GM23338 (cell line): ENCODE data around the gene SYT11.

Source experiments
- CTCF ChIP-seq, 2 experiments: fragments of 200-600 bp in 1 of 2; sonication (generic) in 1 of 2; conservative IDR thresholded peaks; 2 replicates each; pipeline versions ENCODE4 v1.5.1 to v1.6.1; 2016 to 2017; ENCODE audit warnings: antibody characterized with exemption in 2 of 2, low read depth in 2 of 2, mild to moderate bottlenecking in 2 of 2, moderate library complexity in 1 of 2
- EZH2phosphoT487 ChIP-seq: fragments of 200-600 bp; sonication (generic); IDR thresholded peaks from one replicate; pipeline ENCODE4 v1.8.1; 2018; ENCODE audit warnings: antibody characterized with exemption; ENCODE audit not compliant: unreplicated experiment

- TF ChIP-seq EZH2phosphoT487 (no peak), CTCF (conservative IDR thresholded peaks at IDR 0.05; ENCODE audit: low read depth in 2 of 2) (no peak)
Measured at GRCh38 chr1:155884982-155885381, 25.6 kb downstream of the SYT11 start.
